HFFc6 (cell line): ENCODE measurements around the gene MN1. TPM values are rescaled to one million over a fixed set of nuclear protein-coding genes. Genes with fewer than 3 reads are reported as not detected.

Experiments used
- DNase-seq: peaks from one replicate; pipeline ENCODE4 v3.0.0-alpha.2; 2018
- H3K27ac Mint-ChIP-seq: 2 replicates; pipeline ENCODE4 v1.8.0; 2020; ENCODE audit warnings: mild to moderate bottlenecking, mixed read lengths
- H3K27me3 Mint-ChIP-seq: 2 replicates; pipeline ENCODE4 v1.8.0; 2021; ENCODE audit warnings: mild to moderate bottlenecking, moderate library complexity, mixed read lengths; ENCODE audit not compliant: insufficient read depth
- H3K36me3 Mint-ChIP-seq: 2 replicates; pipeline ENCODE4 v1.8.0; 2021; ENCODE audit warnings: low read depth, mixed read lengths
- H3K4me1 Mint-ChIP-seq: 2 replicates; pipeline ENCODE4 v1.8.0; 2020; ENCODE audit warnings: low read depth, mixed read lengths
- H3K4me3 Mint-ChIP-seq: 2 replicates; pipeline ENCODE4 v1.8.0; 2020; ENCODE audit warnings: mild to moderate bottlenecking, moderate library complexity, mixed read lengths
- H3K9me3 Mint-ChIP-seq: 2 replicates; pipeline ENCODE4 v1.8.0; 2020; ENCODE audit warnings: mild to moderate bottlenecking, mixed read lengths
- total RNA-seq, 6 experiments: library from RNA; stranded (reverse); fragmentation: NEBNext Ultra II Directional; extraction: Animal tissue kit (Norgen Biotek cat#: 25700); gene quantifications; 2 replicates in 1 of 6; 3 replicates in 5 of 6; pipeline ENCODE4 v1.2.3, GENCODE V29; 2021
- TF ChIP-seq, protein P1 (sequence below): fragments of 200-600 bp; sonication (generic); IDR thresholded peaks from 2 replicates; pipeline ENCODE4 v1.5.0; 2021; ENCODE audit warnings: antibody characterized with exemption, mild to moderate bottlenecking

Gene MN1
- total RNA-seq, 6 experiments from 2014 or later, result 0.09 to 0.14 (median 0.12) TPM

DNA sequence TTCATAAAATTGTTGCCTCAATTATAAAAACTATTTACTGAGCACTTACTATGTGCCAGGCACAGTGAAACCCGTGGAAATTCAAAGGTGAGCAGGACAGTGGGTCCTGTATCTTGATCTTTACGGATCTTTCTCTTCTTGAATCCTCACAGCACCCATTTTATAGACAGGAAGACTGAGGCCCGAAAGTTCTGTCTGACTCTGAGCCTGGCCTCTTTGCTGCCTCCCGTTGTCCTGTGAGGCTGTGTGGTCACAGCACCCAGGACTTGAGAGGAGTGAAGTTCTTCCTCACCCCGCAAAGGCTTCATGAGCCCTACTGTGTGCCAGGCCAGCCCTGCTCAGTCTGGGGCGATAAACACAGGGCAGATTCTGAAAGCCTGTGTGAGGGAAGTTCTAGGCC, 13.4 kb upstream of the MN1 start:
- peaks cover 22% of the 10 kb centered on the region for H3K27me3 Mint-ChIP-seq
- no peak overlapping the region for H3K4me3 Mint-ChIP-seq
- peaks cover 15% of the 10 kb centered on the region; the same call in 1 of the 2 replicates for H3K4me1 Mint-ChIP-seq
- H3K36me3 Mint-ChIP-seq, result no peaks in the 10 kb centered on the region
- TF ChIP-seq, protein P1, sequence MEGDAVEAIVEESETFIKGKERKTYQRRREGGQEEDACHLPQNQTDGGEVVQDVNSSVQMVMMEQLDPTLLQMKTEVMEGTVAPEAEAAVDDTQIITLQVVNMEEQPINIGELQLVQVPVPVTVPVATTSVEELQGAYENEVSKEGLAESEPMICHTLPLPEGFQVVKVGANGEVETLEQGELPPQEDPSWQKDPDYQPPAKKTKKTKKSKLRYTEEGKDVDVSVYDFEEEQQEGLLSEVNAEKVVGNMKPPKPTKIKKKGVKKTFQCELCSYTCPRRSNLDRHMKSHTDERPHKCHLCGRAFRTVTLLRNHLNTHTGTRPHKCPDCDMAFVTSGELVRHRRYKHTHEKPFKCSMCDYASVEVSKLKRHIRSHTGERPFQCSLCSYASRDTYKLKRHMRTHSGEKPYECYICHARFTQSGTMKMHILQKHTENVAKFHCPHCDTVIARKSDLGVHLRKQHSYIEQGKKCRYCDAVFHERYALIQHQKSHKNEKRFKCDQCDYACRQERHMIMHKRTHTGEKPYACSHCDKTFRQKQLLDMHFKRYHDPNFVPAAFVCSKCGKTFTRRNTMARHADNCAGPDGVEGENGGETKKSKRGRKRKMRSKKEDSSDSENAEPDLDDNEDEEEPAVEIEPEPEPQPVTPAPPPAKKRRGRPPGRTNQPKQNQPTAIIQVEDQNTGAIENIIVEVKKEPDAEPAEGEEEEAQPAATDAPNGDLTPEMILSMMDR, result no peak
- no peak for DNase-seq
- no peaks in the 10 kb centered on the region for H3K9me3 Mint-ChIP-seq
- H3K27ac Mint-ChIP-seq, result no peak overlapping the region

GRCh38 chr22:27811778-27812177, 10.2 kb upstream of the MN1 start:
- Mint-ChIP-seq H3K27ac (no peak overlapping the region), H3K36me3 (no peaks in the 10 kb centered on the region), H3K27me3 (peaks cover 30% of the 10 kb centered on the region), H3K4me3 (no peak overlapping the region), H3K4me1 (peaks cover 16% of the 10 kb centered on the region; the same call in 1 of the 2 replicates), H3K9me3 (no peaks in the 10 kb centered on the region)
- TF ChIP-seq, protein P1, result no peak
- no peak for DNase-seq

- Mint-ChIP-seq H3K36me3 (no peaks in the 10 kb centered on the region), H3K27me3 (peaks cover 27% of the 10 kb centered on the region), H3K9me3 (no peaks in the 10 kb centered on the region), H3K27ac (no peak overlapping the region), H3K4me3 (no peak overlapping the region), H3K4me1 (peaks cover 16% of the 10 kb centered on the region; the same call in 1 of the 2 replicates)
- TF ChIP-seq, protein P1, result no peak
- peak; percentile 17 for DNase-seq
Measured at GRCh38 chr22:27810609-27811151, 9.1 kb upstream of the MN1 start.

- no peak overlapping the region for H3K4me3 Mint-ChIP-seq
- H3K9me3 Mint-ChIP-seq, result no peaks in the 10 kb centered on the region
- TF ChIP-seq, protein P1, result no peak
- no peak for DNase-seq
- H3K27me3 Mint-ChIP-seq, result peaks cover 29% of the 10 kb centered on the region
- no peak overlapping the region for H3K27ac Mint-ChIP-seq
- no peaks in the 10 kb centered on the region for H3K36me3 Mint-ChIP-seq
- H3K4me1 Mint-ChIP-seq, result peaks cover 16% of the 10 kb centered on the region; the same call in 1 of the 2 replicates
Measured at GRCh38 chr22:27809700-27810608, 8.4 kb upstream of the MN1 start.

GRCh38 chr22:27809226-27809603, 7.7 kb upstream of the MN1 start:
- Mint-ChIP-seq H3K4me1 (peaks cover 21% of the 10 kb centered on the region; the same call in 1 of the 2 replicates), H3K9me3 (no peaks in the 10 kb centered on the region), H3K36me3 (no peaks in the 10 kb centered on the region), H3K27ac (no peak overlapping the region), H3K4me3 (no peak overlapping the region), H3K27me3 (peaks cover 29% of the 10 kb centered on the region)
- DNase-seq, result no peak
- TF ChIP-seq, protein P1, result no peak
